Umbilical cord (tissue), 2 donors: Measurements from ENCODE around the gene BPIFB3. TPM values are rescaled to one million over a fixed set of nuclear protein-coding genes. Genes with fewer than 3 reads are reported as not detected.
"Not testable (repeated sequence)": the region's sequence is repeated elsewhere in the genome, so short reads cannot be mapped to it uniquely, and the experiment has no call there.

ENCODE experiments used
- DNase-seq: peaks from one replicate; pipeline ENCODE4 v3.0.0-alpha.2; 2015; ENCODE audit warnings: low spot score
- total RNA-seq: library from RNA; depleted of rRNA; stranded (reverse); fragments of >200 nt; gene quantifications from one replicate; pipeline ENCODE4 v1.2.3, GENCODE V29; 2014; ENCODE audit warnings: low replicate concordance; ENCODE audit not compliant: insufficient read depth

BPIFB3 gene
- total RNA-seq, 1 donor from 2014 or later = not detected

DNA sequence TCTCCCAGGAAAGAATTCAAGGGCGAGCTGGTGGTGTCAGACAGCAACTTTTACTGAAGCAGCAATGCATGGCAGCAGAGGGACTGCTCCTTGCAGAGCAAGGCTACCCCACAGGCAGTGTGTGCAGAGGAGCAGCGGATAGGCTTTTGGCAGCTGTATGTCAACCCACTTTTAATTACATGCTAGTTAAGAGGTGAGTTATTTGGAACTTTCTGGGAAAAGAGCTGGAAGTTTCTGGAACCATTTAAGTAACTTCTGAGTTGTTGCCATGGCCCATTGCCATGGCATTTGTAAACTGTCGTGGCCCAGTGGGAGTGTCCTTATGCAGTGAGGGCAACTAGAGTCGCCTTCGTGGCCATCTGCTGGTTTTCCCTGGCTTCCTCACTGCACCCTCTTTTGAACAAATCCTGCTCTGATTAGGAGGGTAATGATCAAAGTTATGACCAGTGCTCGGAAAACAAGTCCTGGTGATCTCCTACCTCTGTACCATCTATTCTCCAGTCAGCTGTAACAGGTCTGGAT is 59.7 kb downstream of the BPIFB3 start:
- DNase-seq = no peak

DNA sequence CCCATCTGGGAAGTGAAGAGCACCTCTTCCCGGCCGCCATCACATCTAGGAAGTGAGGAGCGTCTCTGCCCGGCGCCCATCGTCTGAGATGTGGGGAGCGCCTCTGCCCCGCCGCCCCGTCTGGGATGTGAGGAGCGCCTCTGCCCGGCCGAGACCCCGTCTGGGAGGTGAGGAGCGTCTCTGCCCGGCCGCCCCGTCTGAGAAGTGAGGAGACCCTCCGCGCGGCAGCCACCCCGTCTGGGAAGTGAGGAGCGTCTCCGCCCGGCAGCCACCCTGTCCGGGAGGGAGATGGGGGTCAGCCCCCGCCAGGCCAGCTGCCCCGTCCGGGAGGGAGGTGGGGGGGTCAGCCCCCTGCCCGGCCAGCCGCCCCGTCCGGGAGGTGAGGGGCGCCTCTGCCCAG is 61.8 kb downstream of the BPIFB3 start:
- DNase-seq = not testable (repeated sequence)

DNA sequence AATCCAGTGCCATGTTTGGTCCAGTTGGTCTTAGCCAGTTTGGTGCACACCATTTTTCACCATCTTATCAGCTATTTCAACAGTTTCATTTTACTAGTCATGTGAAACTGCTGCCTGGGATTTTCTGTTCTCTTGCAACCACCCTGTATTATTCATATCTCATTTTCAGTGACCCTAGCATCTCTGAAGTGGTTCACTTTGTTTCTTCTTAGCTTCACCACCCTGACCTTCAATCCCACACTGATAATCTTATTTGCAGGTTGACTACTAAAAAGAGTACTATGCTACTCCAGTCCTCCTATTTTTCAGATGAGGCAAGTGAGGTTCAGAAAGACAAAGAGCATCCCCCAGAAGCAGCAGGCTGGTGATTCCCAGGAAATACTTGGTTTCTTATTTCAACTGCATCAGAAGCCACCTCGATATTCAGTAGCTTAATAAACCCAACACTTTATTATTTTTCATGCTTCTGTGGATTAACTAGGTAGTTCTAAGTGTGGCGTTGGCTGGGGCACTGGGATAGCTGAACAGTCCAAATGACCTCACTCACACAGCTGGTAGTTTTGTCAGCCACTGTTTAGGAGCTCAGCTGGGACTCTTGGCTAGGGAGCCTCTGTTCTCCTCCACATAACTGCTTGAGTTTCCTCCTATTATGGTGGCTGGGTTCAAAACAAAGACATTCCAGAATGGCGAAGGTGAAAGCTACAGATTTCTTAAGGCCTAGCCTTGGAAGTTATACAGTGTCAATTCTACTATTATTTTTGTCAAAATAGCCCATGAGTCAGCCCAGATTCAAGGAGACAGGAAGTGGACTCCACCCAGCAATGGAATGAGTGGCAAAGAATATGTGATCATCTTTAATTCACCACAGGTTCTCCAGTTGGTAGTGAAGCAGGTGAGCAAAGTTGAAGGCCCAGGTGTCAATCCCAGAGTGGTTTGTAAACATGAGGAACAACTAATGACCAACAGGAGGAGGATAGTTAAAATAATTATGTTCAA is 66.3 kb downstream of the BPIFB3 start:
- DNase-seq = no peak

DNA sequence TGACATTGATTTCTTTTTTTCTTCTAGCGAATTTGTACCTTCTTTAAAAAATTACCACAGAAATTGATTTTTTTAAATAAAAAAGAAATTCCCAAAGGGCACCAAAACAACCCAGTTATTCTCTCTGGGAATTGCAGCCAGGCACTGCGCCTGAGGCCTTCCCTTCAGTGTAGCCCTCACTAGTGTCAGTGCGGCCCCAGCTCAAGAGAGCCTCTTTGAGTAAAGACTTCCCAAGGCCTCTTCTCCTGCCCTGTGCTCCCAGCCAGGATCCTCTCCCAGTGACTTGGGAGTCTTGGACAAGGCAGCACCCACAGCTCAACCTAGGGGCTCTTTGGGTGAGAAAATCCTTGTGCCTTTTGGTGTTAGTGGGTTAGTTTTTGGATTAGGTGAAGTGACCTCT is 67.2 kb downstream of the BPIFB3 start:
- DNase-seq = no peak

DNA sequence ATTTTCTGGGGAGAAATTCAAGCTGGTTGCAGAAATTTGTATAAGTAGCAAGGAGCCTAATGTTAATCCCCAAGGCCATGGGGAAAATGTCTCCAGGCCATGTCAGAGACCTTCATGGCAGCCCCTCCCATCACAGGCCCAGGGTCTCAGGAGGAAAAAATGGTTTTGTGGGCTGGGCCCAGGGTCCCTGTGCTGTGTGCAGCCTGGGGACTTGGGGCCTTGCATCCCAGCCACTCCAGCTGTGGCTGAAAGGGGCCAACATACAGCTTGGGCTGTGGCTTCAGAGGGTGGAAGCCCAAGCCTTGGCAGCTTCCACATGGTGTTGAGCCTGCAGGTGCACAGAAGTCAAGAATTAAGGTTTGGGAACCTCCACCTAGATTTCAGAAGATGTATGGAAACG is 68.6 kb downstream of the BPIFB3 start:
- not testable (repeated sequence) for DNase-seq

Other genes with a start within 250 kb of the BPIFB3 start
- 88.4 TPM for gene MAPRE1, start 233.9 kb upstream of the BPIFB3 start, total RNA-seq
- gene EFCAB8, start 195.0 kb upstream of the BPIFB3 start, total RNA-seq = 0.96 TPM
- gene SUN5, start 49.5 kb upstream of the BPIFB3 start, total RNA-seq = not detected
- not detected for gene BPIFB2, start 46.2 kb upstream of the BPIFB3 start, total RNA-seq
- gene BPIFB6, start 22.3 kb upstream of the BPIFB3 start, total RNA-seq = not detected
- gene BPIFB4, start 25.7 kb downstream of the BPIFB3 start, total RNA-seq = not detected
- not detected for gene BPIFA2, start 114.3 kb downstream of the BPIFB3 start, total RNA-seq
- not detected for gene BPIFA3, start 163.4 kb downstream of the BPIFB3 start, total RNA-seq
- gene BPIFA1, start 182.1 kb downstream of the BPIFB3 start, total RNA-seq = not detected
- 1.4 TPM for gene BPIFB1, start 229.3 kb downstream of the BPIFB3 start, total RNA-seq